Naive thymus-derived CD4-positive, alpha-beta T cell (primary cell): ENCODE results near the gene GDPD4. TPM values are rescaled to one million over a fixed set of nuclear protein-coding genes. Genes with fewer than 3 reads are reported as not detected.

ENCODE experiments used
- ATAC-seq: fragments of 150-1000 bp; cut with Tn5 transposase; 2 replicates; pipeline ENCODE4 v1.10.0; 2021; ENCODE audit warnings: mild to moderate bottlenecking, moderate library complexity
- CTCF ChIA-PET: fragments of 350-600 bp; sonication (Branson Sonifier 250); formaldehyde crosslinking; loops from one replicate; lab custom pipeline; 2021; ENCODE audit warnings: antibody characterized with exemption; lab: Charles Lee
- POLR2A ChIA-PET: fragments of 350-600 bp; sonication (Branson Sonifier 250); formaldehyde crosslinking; loops from one replicate; lab custom pipeline; 2021; ENCODE audit warnings: antibody characterized with exemption, inconsistent platforms; lab: Charles Lee
- DNase-seq, 9 donors: peaks; one replicate each; pipeline versions ENCODE4 v3.0.0 to v3.0.0-alpha.2; 2020 to 2022; ENCODE audit warnings: mixed read lengths in 1 of 9
- H3K27ac ChIP-seq: one replicate; pipeline ENCODE4 v1.7.0; 2013; ENCODE audit warnings: mild to moderate bottlenecking, low read depth, low read length, moderate library complexity
- H3K27me3 ChIP-seq, 2 donors: one replicate each; pipeline ENCODE4 v1.7.0; 2013; ENCODE audit warnings: low read length in 2 of 2, mild to moderate bottlenecking in 2 of 2, moderate library complexity in 2 of 2; ENCODE audit not compliant: control insufficient read depth in 2 of 2, insufficient read depth in 2 of 2
- H3K36me3 ChIP-seq, 3 experiments: 1 replicate in 2 of 3; 2 replicates in 1 of 3; pipeline ENCODE4 v1.7.0; 2013; ENCODE audit warnings: low read length in 3 of 3, mild to moderate bottlenecking in 3 of 3, moderate library complexity in 1 of 3; ENCODE audit not compliant: insufficient read depth in 3 of 3, control insufficient read depth in 2 of 3
- H3K4me1 ChIP-seq, 2 donors: one replicate each; pipeline ENCODE4 v1.7.0; 2013; ENCODE audit warnings: low read length in 2 of 2, mild to moderate bottlenecking in 2 of 2, moderate library complexity in 1 of 2; ENCODE audit not compliant: control insufficient read depth in 2 of 2, insufficient read depth in 2 of 2
- H3K4me3 ChIP-seq: 2 replicates; pipeline ENCODE4 v1.7.0; 2013; ENCODE audit warnings: mild to moderate bottlenecking, low read length
- H3K9me3 ChIP-seq, 3 experiments: 1 replicate in 2 of 3; 2 replicates in 1 of 3; pipeline ENCODE4 v1.7.0; 2013; ENCODE audit warnings: low read length in 3 of 3; ENCODE audit not compliant: control insufficient read depth in 2 of 3
- H3K27ac Mint-ChIP-seq, 9 donors: one replicate each; pipeline ENCODE4 v1.8.0; 2020 to 2022; ENCODE audit warnings: mixed read lengths in 9 of 9, mild to moderate bottlenecking in 8 of 9, moderate library complexity in 5 of 9, inconsistent platforms in 2 of 9
- H3K27me3 Mint-ChIP-seq, 5 donors: one replicate each; pipeline ENCODE4 v1.8.0; 2021 to 2022; ENCODE audit warnings: mixed read lengths in 5 of 5, mild to moderate bottlenecking in 1 of 5
- H3K36me3 Mint-ChIP-seq, 5 donors: one replicate each; pipeline ENCODE4 v1.8.0; 2020 to 2022; ENCODE audit warnings: mixed read lengths in 5 of 5, mild to moderate bottlenecking in 3 of 5, inconsistent platforms in 1 of 5
- H3K4me1 Mint-ChIP-seq, 7 donors: one replicate each; pipeline ENCODE4 v1.8.0; 2020 to 2022; ENCODE audit warnings: mixed read lengths in 7 of 7, mild to moderate bottlenecking in 3 of 7, inconsistent platforms in 1 of 7
- H3K4me3 Mint-ChIP-seq, 10 donors: one replicate each; pipeline ENCODE4 v1.8.0; 2020 to 2022; ENCODE audit warnings: mild to moderate bottlenecking in 10 of 10, mixed read lengths in 10 of 10, moderate library complexity in 6 of 10, inconsistent platforms in 2 of 10
- H3K9me3 Mint-ChIP-seq, 11 donors: one replicate each; pipeline ENCODE4 v1.8.0; 2020 to 2022; ENCODE audit warnings: mixed read lengths in 11 of 11, mild to moderate bottlenecking in 4 of 11, inconsistent platforms in 1 of 11, moderate library complexity in 1 of 11
- intact Hi-C, 2 donors: fragments of 100-400 bp; cut with micrococcal nuclease; formaldehyde crosslinking; loops; one replicate each; pipeline ENCODE4 v1.15.1; 2023
- polyA plus RNA-seq, 2 donors: library from polyadenylated mRNA; unstranded; fragments of 300-500 nt; fragmentation: Illumina TruSeq; gene quantifications; one replicate each; pipeline ENCODE4 v1.2.3, GENCODE V29; 2021
- total RNA-seq, 6 experiments: library from RNA in 5 of 6; stranded (reverse) in 5 of 6; gene quantifications; 1 replicate in 5 of 6; 2 replicates in 1 of 6; pipeline ENCODE4 v1.2.3 and lab custom pipeline; 2021 to 2026

The GDPD4 gene
- total and polyA plus RNA-seq, 7 experiments from 2014 or later = not detected

DNA sequence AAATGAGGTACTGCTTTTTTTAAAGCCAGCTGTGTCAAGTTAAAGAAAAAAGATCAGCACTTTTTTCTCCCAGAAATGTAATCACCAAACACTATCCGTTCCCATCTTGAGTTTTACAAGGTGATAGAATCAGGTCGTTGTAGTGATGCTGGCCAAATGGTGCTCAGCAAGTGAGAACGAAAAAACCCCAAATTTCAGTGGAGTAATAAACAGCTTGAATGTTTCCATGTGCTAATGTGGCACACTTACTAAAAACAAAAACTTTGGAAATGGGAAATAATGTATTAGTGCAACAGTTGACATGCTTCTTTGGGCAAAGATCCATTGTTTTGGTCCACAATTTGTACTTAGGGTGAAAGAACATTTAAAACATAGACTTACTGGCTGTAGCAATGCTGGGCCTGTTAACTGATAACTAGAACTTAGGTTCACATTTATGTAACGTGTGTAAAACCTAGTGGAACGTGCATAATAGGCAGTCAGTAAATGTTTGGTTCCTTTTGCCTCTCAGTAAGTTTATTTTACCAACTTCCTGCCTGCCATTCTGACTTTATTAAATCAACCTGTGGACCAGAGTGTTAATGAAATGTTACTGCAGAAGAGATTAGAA lies 15.4 kb upstream of the GDPD4 start:
- Mint-ChIP-seq H3K27me3 (peaks cover 0 to 8% (median 4%) of the 10 kb centered on the region in 5 donors), H3K36me3 (peaks cover 0 to 6% (median 0%) of the 10 kb centered on the region in 5 donors), H3K4me1 (no peaks in the 10 kb centered on the region), H3K9me3 (no peaks in the 10 kb centered on the region), H3K4me3 (no peak overlapping the region), H3K27ac (no peak overlapping the region)
- H3K36me3 ChIP-seq = no peaks in the 10 kb centered on the region
- intact Hi-C loops = no loop called here
- ChIA-PET POLR2A (no interaction called here), CTCF (no interaction called here)
- no peaks in the 10 kb centered on the region for H3K9me3 ChIP-seq
- no peaks in the 10 kb centered on the region for H3K4me1 ChIP-seq
- DNase-seq = no peak
- no peak for ATAC-seq
- no peak overlapping the region for H3K27ac ChIP-seq
- no peak overlapping the region for H3K4me3 ChIP-seq
- no peaks in the 10 kb centered on the region for H3K27me3 ChIP-seq

- Mint-ChIP-seq H3K4me1 (no peaks in the 10 kb centered on the region), H3K27ac (peak overlapping the region in 1 of 9 donors; percentile 15), H3K9me3 (no peaks in the 10 kb centered on the region), H3K4me3 (no peak overlapping the region), H3K27me3 (peaks cover 0 to 12% (median 4%) of the 10 kb centered on the region in 5 donors), H3K36me3 (no peaks in the 10 kb centered on the region)
- CTCF ChIA-PET = no interaction called here
- no peak for ATAC-seq
- no peaks in the 10 kb centered on the region for H3K27me3 ChIP-seq
- H3K4me1 ChIP-seq = no peaks in the 10 kb centered on the region
- no peak overlapping the region for H3K4me3 ChIP-seq
- H3K9me3 ChIP-seq = no peaks in the 10 kb centered on the region
- intact Hi-C loops = no loop called here
- no peak for DNase-seq
- POLR2A ChIA-PET = no interaction called here
- H3K27ac ChIP-seq = no peak overlapping the region
- H3K36me3 ChIP-seq = no peaks in the 10 kb centered on the region
Measured at GRCh38 chr11:77312107-77312506, 10.6 kb upstream of the GDPD4 start.

- H3K36me3 Mint-ChIP-seq = no peaks in the 10 kb centered on the region
- peaks cover 0 to 12% (median 4%) of the 10 kb centered on the region in 5 donors for H3K27me3 Mint-ChIP-seq
- H3K4me3 Mint-ChIP-seq = no peak overlapping the region
- ChIA-PET POLR2A (no interaction called here), CTCF (no interaction called here)
- no peaks in the 10 kb centered on the region for H3K4me1 Mint-ChIP-seq
- DNase-seq = no peak
- Histone ChIP-seq H3K9me3 (no peaks in the 10 kb centered on the region), H3K36me3 (no peaks in the 10 kb centered on the region), H3K4me1 (no peaks in the 10 kb centered on the region), H3K27me3 (no peaks in the 10 kb centered on the region), H3K27ac (no peak overlapping the region), H3K4me3 (no peak overlapping the region)
- H3K27ac Mint-ChIP-seq = peak overlapping the region in 1 of 9 donors; percentile 7
- intact Hi-C loops = no loop called here
- H3K9me3 Mint-ChIP-seq = no peaks in the 10 kb centered on the region
- no peak for ATAC-seq
Measured at GRCh38 chr11:77311701-77312100, 10.2 kb upstream of the GDPD4 start.

- Histone ChIP-seq H3K27ac (no peak overlapping the region), H3K9me3 (no peaks in the 10 kb centered on the region), H3K27me3 (no peaks in the 10 kb centered on the region), H3K36me3 (no peaks in the 10 kb centered on the region), H3K4me3 (no peak overlapping the region), H3K4me1 (no peaks in the 10 kb centered on the region)
- ChIA-PET POLR2A (interaction anchor here (0.6 kb wide), 1 partner anchor 14 kb away, joined by 3 read pairs; no protein-coding TSS in a partner anchor), CTCF (no interaction called here)
- intact Hi-C loops = no loop called here
- H3K36me3 Mint-ChIP-seq = no peaks in the 10 kb centered on the region
- DNase-seq = no peak
- H3K4me3 Mint-ChIP-seq = no peak overlapping the region
- H3K4me1 Mint-ChIP-seq = no peaks in the 10 kb centered on the region
- ATAC-seq = no peak
- H3K9me3 Mint-ChIP-seq = no peaks in the 10 kb centered on the region
- H3K27ac Mint-ChIP-seq = no peak overlapping the region
- H3K27me3 Mint-ChIP-seq = peaks cover 0 to 9% (median 4%) of the 10 kb centered on the region in 5 donors
Measured at GRCh38 chr11:77310721-77311120, 9.2 kb upstream of the GDPD4 start.

- CTCF ChIA-PET = no interaction called here
- Mint-ChIP-seq H3K4me1 (no peaks in the 10 kb centered on the region), H3K9me3 (no peaks in the 10 kb centered on the region), H3K27ac (no peak overlapping the region), H3K4me3 (no peak overlapping the region), H3K36me3 (no peaks in the 10 kb centered on the region), H3K27me3 (peaks cover 0 to 4% (median 4%) of the 10 kb centered on the region in 5 donors)
- Histone ChIP-seq H3K27me3 (no peaks in the 10 kb centered on the region), H3K27ac (no peak overlapping the region), H3K36me3 (no peaks in the 10 kb centered on the region), H3K4me1 (no peaks in the 10 kb centered on the region), H3K4me3 (no peak overlapping the region), H3K9me3 (no peaks in the 10 kb centered on the region)
- intact Hi-C loops = no loop called here
- POLR2A ChIA-PET = no interaction called here
- DNase-seq = no peak
- no peak for ATAC-seq
Measured at GRCh38 chr11:77309401-77310085, 8.1 kb upstream of the GDPD4 start.

DNA sequence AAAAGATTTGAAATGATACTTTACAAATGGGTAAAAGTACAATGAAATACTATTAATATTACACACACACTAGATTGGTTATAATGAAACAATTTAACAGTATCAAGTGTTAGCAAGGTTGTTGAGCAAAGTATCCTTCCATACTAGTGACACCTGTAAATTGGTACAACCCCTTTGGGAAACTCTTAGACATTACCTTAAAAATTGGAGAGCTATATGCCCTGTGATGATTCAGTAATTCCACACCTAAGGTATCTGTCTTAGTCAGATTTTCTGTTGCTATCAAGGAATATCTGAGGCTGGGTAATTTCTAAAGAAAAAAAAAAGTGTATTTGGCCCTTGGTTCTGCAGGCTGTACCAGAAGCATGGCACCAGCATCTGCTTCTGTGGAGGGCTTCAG lies 7.4 kb upstream of the GDPD4 start:
- CTCF ChIA-PET = no interaction called here

GRCh38 chr11:77303328-77303727 lies 1.8 kb upstream of the GDPD4 start:
- H3K36me3 ChIP-seq = no peaks in the 10 kb centered on the region
- no peak overlapping the region for H3K27ac ChIP-seq
- ChIA-PET POLR2A (no interaction called here), CTCF (no interaction called here)
- no peak overlapping the region for H3K4me3 ChIP-seq
- no peaks in the 10 kb centered on the region for H3K4me1 ChIP-seq
- Mint-ChIP-seq H3K9me3 (no peaks in the 10 kb centered on the region), H3K27ac (no peak overlapping the region), H3K27me3 (peaks cover 0 to 3% (median 0%) of the 10 kb centered on the region in 5 donors), H3K36me3 (no peaks in the 10 kb centered on the region), H3K4me1 (no peaks in the 10 kb centered on the region), H3K4me3 (no peak overlapping the region)
- DNase-seq (no peak), ATAC-seq (no peak)
- no peaks in the 10 kb centered on the region for H3K27me3 ChIP-seq
- H3K9me3 ChIP-seq = no peaks in the 10 kb centered on the region
- intact Hi-C loops = no loop called here

More for the DNA sequence above, 7.4 kb upstream of the GDPD4 start:
- H3K27ac ChIP-seq = no peak overlapping the region
- Mint-ChIP-seq H3K27me3 (peaks cover 0 to 4% (median 4%) of the 10 kb centered on the region in 5 donors), H3K4me3 (no peak overlapping the region), H3K27ac (no peak overlapping the region), H3K36me3 (no peaks in the 10 kb centered on the region), H3K9me3 (no peaks in the 10 kb centered on the region), H3K4me1 (no peaks in the 10 kb centered on the region)
- no peaks in the 10 kb centered on the region for H3K27me3 ChIP-seq
- no peaks in the 10 kb centered on the region for H3K36me3 ChIP-seq
- ATAC-seq (no peak), DNase-seq (no peak)
- POLR2A ChIA-PET = no interaction called here
- intact Hi-C loops = no loop called here
- no peaks in the 10 kb centered on the region for H3K9me3 ChIP-seq
- no peak overlapping the region for H3K4me3 ChIP-seq
- no peaks in the 10 kb centered on the region for H3K4me1 ChIP-seq
